HG03066 (cell line): ENCODE measurements around the gene SKIC3.

Experiments
- ATAC-seq: cut with Tn5 transposase; IDR thresholded peaks from one replicate; pipeline ENCODE4 v1.9.1; 2021; ENCODE audit warnings: low read depth; ENCODE audit not compliant: unreplicated experiment

Gene SKIC3

GRCh38 chr5:95532415-95532814 lies 22.4 kb downstream of the SKIC3 start:
- no peak for ATAC-seq

GRCh38 chr5:95531491-95531890 lies 23.3 kb downstream of the SKIC3 start:
- ATAC-seq: no peak

- no peak for ATAC-seq
Measured at GRCh38 chr5:95530416-95530815, 24.4 kb downstream of the SKIC3 start.

GRCh38 chr5:95528565-95528964 lies 26.2 kb downstream of the SKIC3 start:
- ATAC-seq: no peak

GRCh38 chr5:95526871-95527270 lies 27.9 kb downstream of the SKIC3 start:
- no peak for ATAC-seq

- no peak for ATAC-seq
Measured at GRCh38 chr5:95524423-95524822, 30.4 kb downstream of the SKIC3 start.

- no peak for ATAC-seq
Measured at GRCh38 chr5:95520206-95520605, 34.6 kb downstream of the SKIC3 start.

GRCh38 chr5:95519681-95520080 lies 35.1 kb downstream of the SKIC3 start:
- ATAC-seq: no peak

- no peak for ATAC-seq
Measured at GRCh38 chr5:95519151-95519550, 35.6 kb downstream of the SKIC3 start.

GRCh38 chr5:95518417-95518816 lies 36.4 kb downstream of the SKIC3 start:
- ATAC-seq: no peak

- no peak for ATAC-seq
Measured at GRCh38 chr5:95511606-95512005, 43.2 kb downstream of the SKIC3 start.

- ATAC-seq: no peak
Measured at GRCh38 chr5:95508550-95508949, 46.2 kb downstream of the SKIC3 start.
